Esophagus (tissue), 2 donors: ENCODE data around the gene CREB1. TPM values are rescaled to one million over a fixed set of nuclear protein-coding genes. Genes with fewer than 3 reads are reported as not detected.
"Not testable (repeated sequence)": the region's sequence is repeated elsewhere in the genome, so short reads cannot be mapped to it uniquely, and the experiment has no call there.

ENCODE experiments used
- H3K27ac ChIP-seq, 2 donors: one replicate each; pipeline ENCODE4 v1.5.1; 2013; ENCODE audit warnings: low read depth in 2 of 2, mild to moderate bottlenecking in 2 of 2, inconsistent platforms in 1 of 2, low read length in 1 of 2, moderate library complexity in 1 of 2
- H3K27me3 ChIP-seq, 2 donors: one replicate each; pipeline ENCODE4 v1.6.1; 2013; ENCODE audit warnings: low read length in 2 of 2, control low read depth in 1 of 2, mild to moderate bottlenecking in 1 of 2; ENCODE audit not compliant: insufficient read depth in 2 of 2, control insufficient read depth in 1 of 2
- H3K36me3 ChIP-seq, 2 donors: one replicate each; pipeline ENCODE4 v1.6.1; 2013; ENCODE audit warnings: low read length in 1 of 2; ENCODE audit not compliant: control insufficient read depth in 2 of 2, insufficient read depth in 2 of 2
- H3K4me1 ChIP-seq, 2 donors: one replicate each; pipeline ENCODE4 v1.6.1; 2013; ENCODE audit warnings: low read length in 1 of 2; ENCODE audit not compliant: control insufficient read depth in 2 of 2, insufficient read depth in 2 of 2
- H3K4me3 ChIP-seq, 2 donors: one replicate each; pipeline ENCODE4 v1.5.1; 2013; ENCODE audit warnings: low read length in 2 of 2, mild to moderate bottlenecking in 2 of 2, low read depth in 1 of 2, moderate library complexity in 1 of 2
- H3K9me3 ChIP-seq, 2 donors: one replicate each; pipeline ENCODE4 v1.6.1; 2013; ENCODE audit warnings: mild to moderate bottlenecking in 2 of 2, low read depth in 1 of 2, low read length in 1 of 2, moderate library complexity in 1 of 2; ENCODE audit not compliant: control insufficient read depth in 2 of 2, insufficient read depth in 1 of 2
- WGBS, 2 donors: extraction: QIAGEN DNeasy Blood & Tissue Kit; methylation state at CpG; one replicate each; pipeline ENCODE4 v1.1.7; 2013; 5-methylcytosine and 5-hydroxymethylcytosine counted together
- polyA plus RNA-seq, 2 donors: library from polyadenylated mRNA; stranded (reverse); fragments of 200-250 nt; gene quantifications; one replicate each; pipeline ENCODE4 v1.2.3, GENCODE V29; 2013
- donor health status: healthy with polysubstance abuse.
- donor health status: Bipolar disorder and iron deficiency.

The CREB1 gene
- polyA plus RNA-seq, 2 donors, result 5.3 to 6.2 TPM

DNA sequence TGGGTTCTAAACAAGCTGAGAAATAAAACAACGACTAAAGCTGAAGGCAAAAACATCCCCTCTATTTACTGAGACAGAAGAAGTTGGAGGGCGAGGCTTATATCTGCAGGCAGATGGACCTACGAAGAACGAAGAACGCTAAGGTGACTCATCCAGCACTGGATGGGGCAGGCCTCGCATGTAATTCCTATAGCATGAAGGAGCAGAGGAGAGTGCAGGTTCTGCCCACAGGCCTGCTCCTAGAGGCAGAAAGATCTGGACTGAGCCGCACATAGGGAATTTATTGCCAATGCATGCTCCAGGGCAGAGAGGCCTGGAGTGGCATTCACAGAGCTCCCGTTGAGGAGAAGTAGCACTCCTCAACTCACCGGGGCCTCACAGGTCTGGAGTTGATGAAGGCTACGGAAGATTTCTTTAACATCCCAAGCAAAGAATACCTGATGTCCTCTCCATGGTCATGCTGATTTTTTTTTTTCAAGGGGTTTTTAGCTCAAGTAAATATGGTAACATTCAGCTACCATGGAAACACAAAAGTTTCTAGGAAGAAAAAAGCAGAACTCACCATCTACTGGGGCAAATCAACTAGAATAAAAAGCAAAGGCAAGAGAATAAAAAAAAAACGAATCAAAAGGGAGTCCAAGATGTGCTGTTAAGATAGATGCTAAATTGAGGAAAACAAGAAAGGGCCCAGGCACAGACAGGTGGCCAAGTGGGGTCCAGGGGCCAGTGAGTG, 105.9 kb downstream of the CREB1 start:
- H3K27me3 ChIP-seq, result no peaks in the 10 kb centered on the region
- no peak overlapping the region for H3K4me3 ChIP-seq
- H3K9me3 ChIP-seq, result peaks cover 0 to 3% of the 10 kb centered on the region in 2 donors
- H3K36me3 ChIP-seq, result no peaks in the 10 kb centered on the region
- 67 to 77% methylated on average over 11 of the region's 11 CpGs for WGBS, 2 donors
- H3K4me1 ChIP-seq, result peaks cover 0 to 2% of the 10 kb centered on the region in 2 donors
- H3K27ac ChIP-seq, result peak overlapping the region in 1 of 2 donors; percentile 40

DNA sequence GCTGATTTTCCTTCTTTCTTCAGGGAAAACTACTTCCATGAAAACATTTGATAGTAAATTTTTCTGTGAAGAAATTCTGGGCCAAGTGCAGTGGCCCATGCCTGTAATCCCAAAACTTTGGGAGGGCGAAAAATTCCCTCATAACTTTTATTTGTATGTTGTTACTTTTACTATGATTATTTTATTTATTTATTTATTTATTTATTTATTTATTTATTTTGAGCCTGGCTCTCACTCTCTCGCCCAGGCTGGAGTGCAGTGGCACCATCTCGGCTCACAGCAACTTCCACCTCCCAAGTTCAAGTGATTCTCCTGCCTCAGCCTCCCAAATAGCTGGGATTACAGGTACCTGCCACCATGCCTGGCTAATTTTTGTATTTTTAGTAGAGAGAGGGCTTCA, 109.5 kb downstream of the CREB1 start:
- 94 to 97% methylated on average over 3 of the region's 3 CpGs for WGBS, 2 donors

DNA sequence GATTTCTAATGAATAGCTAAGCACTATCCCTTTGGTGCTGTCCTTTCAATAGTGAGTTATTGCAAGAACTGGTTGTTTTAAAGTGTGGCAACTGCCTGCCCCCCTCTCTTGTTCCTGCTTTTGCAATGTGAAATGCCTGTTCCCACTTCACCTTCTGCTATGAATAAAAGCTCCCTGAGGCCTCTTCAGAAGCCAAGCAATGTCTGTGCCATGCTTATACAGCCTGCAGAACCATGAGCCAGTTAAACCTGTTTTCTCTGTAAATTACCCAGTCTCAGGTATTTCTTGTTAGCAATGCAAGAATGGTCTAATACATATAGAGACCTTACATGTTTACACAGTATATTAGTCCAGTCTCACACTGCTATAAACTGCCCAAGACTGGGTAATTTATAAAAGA, 110.4 kb downstream of the CREB1 start:
- Histone ChIP-seq H3K4me1 (peaks cover 0 to 2% of the 10 kb centered on the region in 2 donors), H3K4me3 (no peak overlapping the region), H3K36me3 (no peaks in the 10 kb centered on the region), H3K27me3 (no peaks in the 10 kb centered on the region), H3K27ac (no peak overlapping the region), H3K9me3 (peaks cover 0 to 3% of the 10 kb centered on the region in 2 donors)

More for the DNA sequence above, 109.5 kb downstream of the CREB1 start:
- H3K9me3 ChIP-seq, H3K4me3 ChIP-seq, H3K27ac ChIP-seq, H3K4me1 ChIP-seq, H3K27me3 ChIP-seq, H3K36me3 ChIP-seq: not testable (repeated sequence)

GRCh38 chr2:207640661-207641060, 110.9 kb downstream of the CREB1 start:
- Histone ChIP-seq H3K27ac (no peak overlapping the region), H3K27me3 (no peaks in the 10 kb centered on the region), H3K36me3 (no peaks in the 10 kb centered on the region), H3K4me1 (peaks cover 0 to 2% of the 10 kb centered on the region in 2 donors), H3K9me3 (peaks cover 0 to 3% of the 10 kb centered on the region in 2 donors), H3K4me3 (no peak overlapping the region)
- 67 to 68% methylated on average over 1 of the region's 1 CpG for WGBS, 2 donors

- Histone ChIP-seq H3K4me3 (no peak overlapping the region), H3K4me1 (no peaks in the 10 kb centered on the region), H3K36me3 (no peaks in the 10 kb centered on the region), H3K27me3 (no peaks in the 10 kb centered on the region), H3K9me3 (peaks cover 0 to 3% of the 10 kb centered on the region in 2 donors), H3K27ac (no peak overlapping the region)
- WGBS, 2 donors, result 96 to 100% methylated on average over 1 of the region's 1 CpG
Observed at GRCh38 chr2:207643892-207644291, 114.1 kb downstream of the CREB1 start.

- not testable (repeated sequence) for H3K27me3 ChIP-seq, H3K36me3 ChIP-seq, H3K4me1 ChIP-seq, H3K4me3 ChIP-seq, H3K27ac ChIP-seq, H3K9me3 ChIP-seq
- 87 to 88% methylated on average over 7 of the region's 7 CpGs for WGBS, 2 donors
Observed at GRCh38 chr2:207646582-207646981, 116.8 kb downstream of the CREB1 start.

Other genes starting within 250 kb of the CREB1 start
- gene METTL21A, start 95.4 kb downstream of the CREB1 start, polyA plus RNA-seq, result 1 to 10 TPM; 6.6 to 7.7 TPM
- gene CCNYL1, start 181.7 kb downstream of the CREB1 start, polyA plus RNA-seq, result 10 to 100 TPM; 12.2 to 14.6 TPM
- 1 to 10 TPM; 1.8 to 3.0 TPM for gene FZD5, start 239.9 kb downstream of the CREB1 start, polyA plus RNA-seq